H9 (cell line): ENCODE measurements around the gene SLC22A12. TPM values are rescaled to one million over a fixed set of nuclear protein-coding genes. Genes with fewer than 3 reads are reported as not detected.

ENCODE experiments used
- DNase-seq: peaks from one replicate; pipeline ENCODE4 v3.0.0-alpha.2; 2017
- H2AFZ ChIP-seq: one replicate; pipeline ENCODE4 v1.6.1; 2013; ENCODE audit warnings: mild to moderate bottlenecking, low read length, control low read depth, moderate library complexity
- H2AK5ac ChIP-seq: 2 replicates; pipeline ENCODE4 v1.6.1; 2013; ENCODE audit warnings: low read length, control low read depth, mixed read lengths; ENCODE audit not compliant: insufficient read length
- H2BK120ac ChIP-seq: one replicate; pipeline ENCODE4 v1.6.1; 2013; ENCODE audit warnings: low read depth, mild to moderate bottlenecking, low read length, control low read depth, inconsistent platforms; ENCODE audit not compliant: poor library complexity, severe bottlenecking
- H2BK12ac ChIP-seq: 2 replicates; pipeline ENCODE4 v1.6.1; 2013; ENCODE audit warnings: low read length, control low read depth, mixed read lengths, low read depth; ENCODE audit not compliant: insufficient read length
- H2BK15ac ChIP-seq: 2 replicates; pipeline ENCODE4 v1.6.1; 2013; ENCODE audit warnings: low read depth, low read length, control low read depth
- H2BK20ac ChIP-seq: one replicate; pipeline ENCODE4 v1.6.1; 2013; ENCODE audit warnings: low read depth, mild to moderate bottlenecking, low read length, control low read depth, inconsistent platforms; ENCODE audit not compliant: poor library complexity, severe bottlenecking
- H2BK5ac ChIP-seq: 2 replicates; pipeline ENCODE4 v1.6.1; 2013; ENCODE audit warnings: low read length, control low read depth, mixed read lengths; ENCODE audit not compliant: insufficient read length
- H3K14ac ChIP-seq: 2 replicates; pipeline ENCODE4 v1.6.1; 2013; ENCODE audit warnings: low read length, control low read depth; ENCODE audit not compliant: insufficient read depth
- H3K18ac ChIP-seq: 2 replicates; pipeline ENCODE4 v1.6.1; 2013; ENCODE audit warnings: low read depth, mild to moderate bottlenecking, mixed read lengths, low read length, control low read depth; ENCODE audit not compliant: insufficient read length
- H3K23ac ChIP-seq: 2 replicates; pipeline ENCODE4 v1.6.1; 2013; ENCODE audit warnings: low read length, control low read depth, mixed read lengths, low read depth; ENCODE audit not compliant: insufficient read length
- H3K23me2 ChIP-seq: 2 replicates; pipeline ENCODE4 v1.6.1; 2013; ENCODE audit warnings: low read depth, mild to moderate bottlenecking, mixed read lengths, low read length, control low read depth; ENCODE audit not compliant: insufficient read length, poor library complexity, severe bottlenecking
- H3K27ac ChIP-seq: 2 replicates; pipeline ENCODE4 v1.5.1; 2013; ENCODE audit warnings: low read length, control low read depth, mixed read lengths, low read depth; ENCODE audit not compliant: insufficient read length
- H3K27me3 ChIP-seq: 2 replicates; pipeline ENCODE4 v1.6.1; 2013; ENCODE audit warnings: low read length, control low read depth, inconsistent platforms; ENCODE audit not compliant: insufficient read depth
- H3K4ac ChIP-seq: 2 replicates; pipeline ENCODE4 v1.6.1; 2013; ENCODE audit warnings: low read depth, mild to moderate bottlenecking, control low read depth, inconsistent platforms, low read length, moderate library complexity
- H3K4me1 ChIP-seq: 2 replicates; pipeline ENCODE4 v1.6.1; 2013; ENCODE audit warnings: low read length, control low read depth, inconsistent platforms; ENCODE audit not compliant: insufficient read depth
- H3K4me2 ChIP-seq: 2 replicates; pipeline ENCODE4 v1.6.1; 2013; ENCODE audit warnings: low read length, control low read depth, mixed read lengths; ENCODE audit not compliant: insufficient read length, insufficient read depth
- H3K56ac ChIP-seq: 2 replicates; pipeline ENCODE4 v1.6.1; 2013; ENCODE audit warnings: low read depth, mild to moderate bottlenecking, mixed read lengths, low read length, control low read depth; ENCODE audit not compliant: insufficient read length
- H3K79me1 ChIP-seq: 2 replicates; pipeline ENCODE4 v1.6.1; 2013; ENCODE audit warnings: low read depth, mild to moderate bottlenecking, moderate library complexity, low read length, control low read depth, inconsistent platforms; ENCODE audit not compliant: insufficient read depth, poor library complexity, severe bottlenecking
- H3K79me2 ChIP-seq: 2 replicates; pipeline ENCODE4 v1.6.1; 2013; ENCODE audit warnings: low read length, control low read depth, inconsistent platforms; ENCODE audit not compliant: insufficient read depth
- H3K9ac ChIP-seq: 2 replicates; pipeline ENCODE4 v1.6.1; 2013; ENCODE audit warnings: low read length, control low read depth, mixed read lengths; ENCODE audit not compliant: insufficient read length; ENCODE audit errors: extremely low read depth
- H3K9me3 ChIP-seq: one replicate; pipeline ENCODE4 v1.6.1; 2013; ENCODE audit warnings: low read depth, low read length, inconsistent platforms; ENCODE audit not compliant: control insufficient read depth
- H3T11ph ChIP-seq: one replicate; pipeline ENCODE4 v1.6.1; 2013; ENCODE audit warnings: mild to moderate bottlenecking, low read length, control low read depth, inconsistent platforms
- H4K20me1 ChIP-seq: one replicate; pipeline ENCODE4 v1.6.1; 2013; ENCODE audit not compliant: control insufficient read depth, insufficient read length, insufficient read depth
- H4K5ac ChIP-seq: 2 replicates; pipeline ENCODE4 v1.6.1; 2013; ENCODE audit warnings: low read depth, mild to moderate bottlenecking, mixed read lengths, low read length, control low read depth; ENCODE audit not compliant: insufficient read length
- H4K8ac ChIP-seq: replicated peaks from 2 replicates; pipeline ENCODE4 v1.6.1; 2013; ENCODE audit warnings: low read length, control low read depth, mixed read lengths, low read depth; ENCODE audit not compliant: insufficient read length
- H4K91ac ChIP-seq: 2 replicates; pipeline ENCODE4 v1.6.1; 2013; ENCODE audit warnings: low read depth, mild to moderate bottlenecking, moderate library complexity, mixed read lengths, low read length, control low read depth; ENCODE audit not compliant: insufficient read length
- H3K27ac Mint-ChIP-seq, 3 experiments: 2 replicates in 2 of 3; 3 replicates in 1 of 3; pipeline ENCODE4 v1.8.0; 2020 to 2021; ENCODE audit warnings: mixed read lengths in 3 of 3, mild to moderate bottlenecking in 1 of 3, moderate library complexity in 1 of 3
- H3K27me3 Mint-ChIP-seq: 2 replicates; pipeline ENCODE4 v1.8.0; 2021; ENCODE audit warnings: low read depth, mild to moderate bottlenecking, moderate library complexity, mixed read lengths
- H3K36me3 Mint-ChIP-seq, 3 experiments: 2 replicates in 2 of 3; 3 replicates in 1 of 3; pipeline ENCODE4 v1.8.0; 2020 to 2021; ENCODE audit warnings: low read depth in 3 of 3, mixed read lengths in 3 of 3; ENCODE audit not compliant: insufficient read depth in 1 of 3
- H3K4me1 Mint-ChIP-seq, 2 experiments: 2 replicates each; pipeline ENCODE4 v1.8.0; 2020; ENCODE audit warnings: mixed read lengths in 2 of 2
- H3K4me3 Mint-ChIP-seq, 2 experiments: 2 replicates in 1 of 2; 3 replicates in 1 of 2; pipeline ENCODE4 v1.8.0; 2020 to 2021; ENCODE audit warnings: mild to moderate bottlenecking in 2 of 2, mixed read lengths in 2 of 2, moderate library complexity in 1 of 2
- H3K9me3 Mint-ChIP-seq, 2 experiments: 2 replicates in 1 of 2; 3 replicates in 1 of 2; pipeline ENCODE4 v1.8.0; 2020; ENCODE audit warnings: mild to moderate bottlenecking in 2 of 2, mixed read lengths in 2 of 2, moderate library complexity in 1 of 2
- WGBS: extraction: QIAGEN DNeasy Blood & Tissue Kit; methylation state at CpG from one replicate; pipeline ENCODE4 v1.1.7; 2013; ENCODE audit warnings: missing lambda C conversion rate, low lambda C conversion rate, mixed read lengths; ENCODE audit not compliant: insufficient read length; ENCODE audit errors: extremely low coverage; 5-methylcytosine and 5-hydroxymethylcytosine counted together
- total RNA-seq: library from RNA; stranded (reverse); gene quantifications from 2 replicates; pipeline ENCODE4 v1.2.1, GENCODE V29; 2021
- TF ChIP-seq, protein P1 (sequence below): fragments of 200-600 bp; sonication (generic); conservative IDR thresholded peaks from 3 replicates; pipeline ENCODE4 v1.8.0; 2021; ENCODE audit warnings: antibody characterized with exemption, mild to moderate bottlenecking

The SLC22A12 gene
- total RNA-seq, 1 experiment from 2014 or later, result not detected

DNA sequence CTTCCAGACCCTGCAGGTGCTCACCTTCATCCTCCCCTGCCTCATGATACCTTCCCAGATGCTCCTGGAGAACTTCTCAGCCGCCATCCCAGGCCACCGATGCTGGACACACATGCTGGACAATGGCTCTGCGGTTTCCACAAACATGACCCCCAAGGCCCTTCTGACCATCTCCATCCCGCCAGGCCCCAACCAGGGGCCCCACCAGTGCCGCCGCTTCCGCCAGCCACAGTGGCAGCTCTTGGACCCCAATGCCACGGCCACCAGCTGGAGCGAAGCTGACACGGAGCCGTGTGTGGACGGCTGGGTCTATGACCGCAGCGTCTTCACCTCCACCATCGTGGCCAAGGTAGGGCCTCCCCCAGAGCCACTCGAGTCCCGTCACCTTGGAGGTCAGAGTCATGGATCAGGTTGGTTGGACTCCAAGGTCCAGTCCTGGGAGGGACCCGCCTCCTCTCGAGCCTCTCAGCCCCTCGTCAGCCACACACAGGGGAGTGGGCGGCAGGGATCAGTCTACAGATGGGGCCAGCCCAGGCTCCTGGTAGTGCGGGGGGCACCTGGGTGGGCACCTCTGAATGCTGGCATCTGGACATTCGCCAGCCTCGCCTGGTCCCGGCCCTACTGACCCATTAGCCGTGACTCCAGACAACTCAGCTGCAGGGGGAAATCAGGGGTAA, 34.8 kb upstream of the SLC22A12 start:
- DNase-seq, result no peak
- Mint-ChIP-seq H3K27me3 (peaks cover 15% of the 10 kb centered on the region), H3K27ac (no peak overlapping the region; a peak in 1 of 7 replicates), H3K4me3 (no peak overlapping the region), H3K36me3 (peaks cover 0 to 5% (median 0%) of the 10 kb centered on the region in 3 experiments; a peak in 1 of 7 replicates), H3K4me1 (peaks cover 39 to 49% of the 10 kb centered on the region in 2 experiments), H3K9me3 (peaks cover 3 to 8% of the 10 kb centered on the region in 2 experiments; a peak in 4 of 5 replicates)
- H3K27ac ChIP-seq, result no peak overlapping the region
- H2BK12ac ChIP-seq, result no peak overlapping the region
- no peak overlapping the region for H2BK20ac ChIP-seq
- no peaks in the 10 kb centered on the region for H3K79me1 ChIP-seq
- H3K79me2 ChIP-seq, result no peaks in the 10 kb centered on the region
- H3K23ac ChIP-seq, result no peak overlapping the region
- TF ChIP-seq, protein P1, sequence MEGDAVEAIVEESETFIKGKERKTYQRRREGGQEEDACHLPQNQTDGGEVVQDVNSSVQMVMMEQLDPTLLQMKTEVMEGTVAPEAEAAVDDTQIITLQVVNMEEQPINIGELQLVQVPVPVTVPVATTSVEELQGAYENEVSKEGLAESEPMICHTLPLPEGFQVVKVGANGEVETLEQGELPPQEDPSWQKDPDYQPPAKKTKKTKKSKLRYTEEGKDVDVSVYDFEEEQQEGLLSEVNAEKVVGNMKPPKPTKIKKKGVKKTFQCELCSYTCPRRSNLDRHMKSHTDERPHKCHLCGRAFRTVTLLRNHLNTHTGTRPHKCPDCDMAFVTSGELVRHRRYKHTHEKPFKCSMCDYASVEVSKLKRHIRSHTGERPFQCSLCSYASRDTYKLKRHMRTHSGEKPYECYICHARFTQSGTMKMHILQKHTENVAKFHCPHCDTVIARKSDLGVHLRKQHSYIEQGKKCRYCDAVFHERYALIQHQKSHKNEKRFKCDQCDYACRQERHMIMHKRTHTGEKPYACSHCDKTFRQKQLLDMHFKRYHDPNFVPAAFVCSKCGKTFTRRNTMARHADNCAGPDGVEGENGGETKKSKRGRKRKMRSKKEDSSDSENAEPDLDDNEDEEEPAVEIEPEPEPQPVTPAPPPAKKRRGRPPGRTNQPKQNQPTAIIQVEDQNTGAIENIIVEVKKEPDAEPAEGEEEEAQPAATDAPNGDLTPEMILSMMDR, result no peak
- H3K27me3 ChIP-seq, result no peaks in the 10 kb centered on the region
- no peaks in the 10 kb centered on the region for H4K20me1 ChIP-seq
- no peak overlapping the region for H3K9ac ChIP-seq
- no peak overlapping the region for H2AFZ ChIP-seq
- H4K5ac ChIP-seq, result no peak overlapping the region
- peaks cover 7% of the 10 kb centered on the region; the same call in 1 of the 2 replicates for H3K4me1 ChIP-seq
- no peak overlapping the region for H3K56ac ChIP-seq
- no peak overlapping the region for H3K18ac ChIP-seq
- no peak overlapping the region for H2BK120ac ChIP-seq
- no peak overlapping the region for H3T11ph ChIP-seq
- no CpG with 5 or more reads among the region's 26 CpGs for WGBS
- H3K9me3 ChIP-seq, result no peaks in the 10 kb centered on the region
- H3K4me2 ChIP-seq, result no peak overlapping the region
- no peak overlapping the region for H4K8ac ChIP-seq
- no peak overlapping the region for H2BK5ac ChIP-seq
- H3K14ac ChIP-seq, result no peak overlapping the region
- H3K23me2 ChIP-seq, result no peaks in the 10 kb centered on the region
- H3K4ac ChIP-seq, result no peak overlapping the region
- no peak overlapping the region for H2BK15ac ChIP-seq
- no peak overlapping the region for H2AK5ac ChIP-seq
- H4K91ac ChIP-seq, result no peak overlapping the region
